ENCODE data around the gene TSKU. TPM values are rescaled to one million over a fixed set of nuclear protein-coding genes. Genes with fewer than 3 reads are reported as not detected.

The TSKU gene
- total RNA-seq, 1 donor from 2014 or later = 29.2 TPM

GRCh38 chr11:76835928-76836612, 52.9 kb downstream of the TSKU start:
- Mint-ChIP-seq H3K4me1 (ENCODE audit: low read depth, unreplicated experiment) (peaks cover 10% of the 10 kb centered on the region), H3K27ac (ENCODE audit: unreplicated experiment) (no peak overlapping the region), H3K9me3 (ENCODE audit: unreplicated experiment) (peaks cover 2% of the 10 kb centered on the region), H3K36me3 (ENCODE audit: unreplicated experiment) (no peaks in the 10 kb centered on the region), H3K4me3 (ENCODE audit: unreplicated experiment) (no peak overlapping the region), H3K27me3 (ENCODE audit: unreplicated experiment) (peaks cover 4% of the 10 kb centered on the region)
- DNase-seq = no peak
- TF ChIP-seq, protein P1, sequence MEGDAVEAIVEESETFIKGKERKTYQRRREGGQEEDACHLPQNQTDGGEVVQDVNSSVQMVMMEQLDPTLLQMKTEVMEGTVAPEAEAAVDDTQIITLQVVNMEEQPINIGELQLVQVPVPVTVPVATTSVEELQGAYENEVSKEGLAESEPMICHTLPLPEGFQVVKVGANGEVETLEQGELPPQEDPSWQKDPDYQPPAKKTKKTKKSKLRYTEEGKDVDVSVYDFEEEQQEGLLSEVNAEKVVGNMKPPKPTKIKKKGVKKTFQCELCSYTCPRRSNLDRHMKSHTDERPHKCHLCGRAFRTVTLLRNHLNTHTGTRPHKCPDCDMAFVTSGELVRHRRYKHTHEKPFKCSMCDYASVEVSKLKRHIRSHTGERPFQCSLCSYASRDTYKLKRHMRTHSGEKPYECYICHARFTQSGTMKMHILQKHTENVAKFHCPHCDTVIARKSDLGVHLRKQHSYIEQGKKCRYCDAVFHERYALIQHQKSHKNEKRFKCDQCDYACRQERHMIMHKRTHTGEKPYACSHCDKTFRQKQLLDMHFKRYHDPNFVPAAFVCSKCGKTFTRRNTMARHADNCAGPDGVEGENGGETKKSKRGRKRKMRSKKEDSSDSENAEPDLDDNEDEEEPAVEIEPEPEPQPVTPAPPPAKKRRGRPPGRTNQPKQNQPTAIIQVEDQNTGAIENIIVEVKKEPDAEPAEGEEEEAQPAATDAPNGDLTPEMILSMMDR (IDR thresholded peaks at IDR 0.05; ENCODE audit: partially characterized antibody, unreplicated experiment) = no peak

GRCh38 chr11:76836613-76837291, 53.6 kb downstream of the TSKU start:
- Mint-ChIP-seq H3K36me3 (ENCODE audit: unreplicated experiment) (no peaks in the 10 kb centered on the region), H3K27ac (ENCODE audit: unreplicated experiment) (no peak overlapping the region), H3K4me1 (ENCODE audit: low read depth, unreplicated experiment) (peaks cover 8% of the 10 kb centered on the region), H3K9me3 (ENCODE audit: unreplicated experiment) (no peaks in the 10 kb centered on the region), H3K27me3 (ENCODE audit: unreplicated experiment) (peaks cover 2% of the 10 kb centered on the region), H3K4me3 (ENCODE audit: unreplicated experiment) (no peak overlapping the region)
- no peak for DNase-seq
- TF ChIP-seq, protein P1 (IDR thresholded peaks at IDR 0.05; ENCODE audit: partially characterized antibody, unreplicated experiment) = no peak

DNA sequence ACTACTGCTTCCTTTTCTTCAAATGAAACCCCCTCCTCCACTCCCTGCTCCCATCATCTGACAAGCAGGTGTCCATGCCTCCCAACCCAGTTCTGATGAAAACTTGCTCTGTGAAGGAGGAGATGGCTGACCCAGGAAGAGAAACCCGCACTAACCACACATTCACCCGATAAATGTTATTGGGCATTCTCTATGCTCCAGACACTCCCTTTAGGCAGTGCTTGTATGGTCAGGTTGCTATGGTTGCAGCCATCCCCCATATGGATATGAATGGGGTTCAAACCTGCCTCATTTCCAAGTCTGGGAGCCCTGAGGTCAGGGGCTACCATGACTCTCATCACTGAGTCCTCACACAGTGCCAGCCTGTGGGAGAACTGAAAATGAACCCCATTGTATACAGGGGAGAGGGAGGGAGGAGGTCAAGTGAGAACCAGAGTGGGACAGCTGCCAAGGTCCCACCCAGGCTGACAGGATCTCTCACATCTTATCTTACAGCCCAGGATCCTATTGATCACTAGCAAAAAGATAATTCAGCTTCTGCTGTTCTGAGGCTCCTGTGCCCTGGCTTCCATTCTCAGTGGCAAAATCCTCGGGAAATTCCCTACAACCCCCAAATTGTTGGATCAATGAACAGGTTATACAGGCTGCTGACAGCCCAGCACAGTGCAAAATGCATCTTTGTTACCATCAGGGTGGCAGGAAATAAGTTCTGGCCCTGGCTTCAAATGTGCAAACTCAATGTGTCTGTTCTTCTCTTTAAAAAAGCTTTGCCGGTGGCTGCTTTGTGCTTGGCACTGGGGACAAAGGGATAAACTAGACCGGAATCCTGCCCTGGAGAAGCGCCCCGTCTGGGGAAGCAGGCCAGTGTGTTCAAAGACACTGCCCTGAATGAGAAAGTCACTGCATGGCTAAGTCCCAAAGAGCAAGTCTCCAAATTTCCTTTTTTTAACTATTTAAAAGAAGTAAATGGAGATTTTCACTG, 54.8 kb downstream of the TSKU start:
- TF ChIP-seq, protein P1 (IDR thresholded peaks at IDR 0.05; ENCODE audit: partially characterized antibody, unreplicated experiment) = no peak
- Mint-ChIP-seq H3K4me3 (ENCODE audit: unreplicated experiment) (no peak overlapping the region), H3K27ac (ENCODE audit: unreplicated experiment) (no peak overlapping the region), H3K36me3 (ENCODE audit: unreplicated experiment) (no peaks in the 10 kb centered on the region), H3K4me1 (ENCODE audit: low read depth, unreplicated experiment) (peaks cover 8% of the 10 kb centered on the region), H3K27me3 (ENCODE audit: unreplicated experiment) (peaks cover 2% of the 10 kb centered on the region), H3K9me3 (ENCODE audit: unreplicated experiment) (no peaks in the 10 kb centered on the region)
- no peak for DNase-seq

- DNase-seq = peak; percentile 49
- Mint-ChIP-seq H3K4me1 (ENCODE audit: low read depth, unreplicated experiment) (peaks cover 8% of the 10 kb centered on the region), H3K27ac (ENCODE audit: unreplicated experiment) (peak overlapping the region; percentile 6), H3K36me3 (ENCODE audit: unreplicated experiment) (no peaks in the 10 kb centered on the region), H3K4me3 (ENCODE audit: unreplicated experiment) (no peak overlapping the region), H3K9me3 (ENCODE audit: unreplicated experiment) (no peaks in the 10 kb centered on the region), H3K27me3 (ENCODE audit: unreplicated experiment) (peaks cover 2% of the 10 kb centered on the region)
- TF ChIP-seq, protein P1 (IDR thresholded peaks at IDR 0.05; ENCODE audit: partially characterized antibody, unreplicated experiment) = no peak
Observed at GRCh38 chr11:76838678-76839068, 55.5 kb downstream of the TSKU start.
